Measurements from ENCODE around the gene LRRC7. TPM values are rescaled to one million over a fixed set of nuclear protein-coding genes. Genes with fewer than 3 reads are reported as not detected.

Gene LRRC7
- total and polyA plus RNA-seq, 8 donors: 3.4 to 5.9 (median 5.1) TPM; not detected in 2

GRCh38 chr1:69754521-69754920 lies 186.8 kb downstream of the LRRC7 start:
- intact Hi-C loops (cut with DNase I): no loop called here

GRCh38 chr1:69755647-69756046 lies 187.9 kb downstream of the LRRC7 start:
- H3K9me3 ChIP-seq: peaks cover 0 to 4% of the 10 kb centered on the region in 2 donors

More at GRCh38 chr1:69754521-69754920, 186.8 kb downstream of the LRRC7 start:
- H3K9me3 ChIP-seq: peaks cover 0 to 4% of the 10 kb centered on the region in 2 donors
- DNase-seq: no peak
- H3K27ac ChIP-seq: no peak overlapping the region
- H3K4me3 ChIP-seq: no peak overlapping the region
- no peak for ATAC-seq
- no peaks in the 10 kb centered on the region for H3K27me3 ChIP-seq
- no peak for TF ChIP-seq CTCF (IDR thresholded peaks at IDR 0.05)
- H3K36me3 ChIP-seq: no peaks in the 10 kb centered on the region
- H3K4me1 ChIP-seq: no peaks in the 10 kb centered on the region

GRCh38 chr1:69765951-69766350 lies 198.2 kb downstream of the LRRC7 start:
- H3K27me3 ChIP-seq: no peaks in the 10 kb centered on the region
- H3K27ac ChIP-seq: no peak overlapping the region
- intact Hi-C loops (cut with DNase I): no loop called here
- H3K4me1 ChIP-seq: no peaks in the 10 kb centered on the region
- no peaks in the 10 kb centered on the region for H3K9me3 ChIP-seq
- DNase-seq: peak in 2 of 4 donors; percentile 75 to 86
- no peak overlapping the region for H3K4me3 ChIP-seq
- no peak for ATAC-seq
- TF ChIP-seq CTCF (IDR thresholded peaks at IDR 0.05): no peak
- H3K36me3 ChIP-seq: no peaks in the 10 kb centered on the region

More at GRCh38 chr1:69755647-69756046, 187.9 kb downstream of the LRRC7 start:
- no peaks in the 10 kb centered on the region for H3K27me3 ChIP-seq
- no peak overlapping the region for H3K27ac ChIP-seq
- no peaks in the 10 kb centered on the region for H3K4me1 ChIP-seq
- ATAC-seq (no peak), DNase-seq (no peak)
- intact Hi-C loops (cut with DNase I): no loop called here
- no peak overlapping the region for H3K4me3 ChIP-seq
- TF ChIP-seq CTCF (IDR thresholded peaks at IDR 0.05): no peak
- no peaks in the 10 kb centered on the region for H3K36me3 ChIP-seq

- Histone ChIP-seq H3K27ac (no peak overlapping the region), H3K4me1 (no peaks in the 10 kb centered on the region), H3K27me3 (no peaks in the 10 kb centered on the region), H3K9me3 (no peaks in the 10 kb centered on the region), H3K4me3 (no peak overlapping the region), H3K36me3 (no peaks in the 10 kb centered on the region)
- intact Hi-C loops (cut with DNase I): no loop called here
- TF ChIP-seq CTCF (IDR thresholded peaks at IDR 0.05): no peak
- DNase-seq (no peak), ATAC-seq (no peak)
Measured at GRCh38 chr1:69766431-69767180, 198.9 kb downstream of the LRRC7 start.

- intact Hi-C loops (cut with DNase I): no loop called here
Measured at GRCh38 chr1:69776555-69776954, 208.8 kb downstream of the LRRC7 start.

More at GRCh38 chr1:69776555-69776954, 208.8 kb downstream of the LRRC7 start:
- Histone ChIP-seq H3K4me3 (no peak overlapping the region), H3K9me3 (no peaks in the 10 kb centered on the region), H3K27me3 (no peaks in the 10 kb centered on the region), H3K4me1 (no peaks in the 10 kb centered on the region), H3K27ac (no peak overlapping the region), H3K36me3 (no peaks in the 10 kb centered on the region)
- no peak for DNase-seq
- TF ChIP-seq CTCF (IDR thresholded peaks at IDR 0.05): no peak
- no peak for ATAC-seq

Measured in left lung (tissue), 10 donors.